HUDEP-2 (cell line): Measurements from ENCODE around the gene HEPACAM.

Experiments used
- DNase-seq, 76 experiments: peaks; one replicate each; lab custom pipeline; 2025; ENCODE audit not compliant: unreplicated experiment in 76 of 76; lab: John Stamatoyannopoulos, UW

Gene HEPACAM

GRCh38 chr11:124886978-124887666, 48.7 kb downstream of the HEPACAM start:
- no peak for DNase-seq

- no peak for DNase-seq
Measured at GRCh38 chr11:124886476-124886875, 49.4 kb downstream of the HEPACAM start.

- no peak for DNase-seq
Measured at GRCh38 chr11:124884869-124885479, 50.9 kb downstream of the HEPACAM start.

GRCh38 chr11:124884340-124884739, 51.5 kb downstream of the HEPACAM start:
- DNase-seq: no peak

- DNase-seq: no peak
Measured at GRCh38 chr11:124882339-124883071, 53.3 kb downstream of the HEPACAM start.

GRCh38 chr11:124880958-124881357, 54.9 kb downstream of the HEPACAM start:
- no peak for DNase-seq

- DNase-seq: no peak
Measured at GRCh38 chr11:124880290-124880611, 55.6 kb downstream of the HEPACAM start.

GRCh38 chr11:124879493-124880289, 56.2 kb downstream of the HEPACAM start:
- DNase-seq: no peak

- DNase-seq: no peak
Measured at GRCh38 chr11:124878759-124879492, 56.9 kb downstream of the HEPACAM start.

- DNase-seq: no peak
Measured at GRCh38 chr11:124877910-124878758, 57.7 kb downstream of the HEPACAM start.

- DNase-seq: no peak
Measured at GRCh38 chr11:124877631-124877909, 58.3 kb downstream of the HEPACAM start.

- no peak for DNase-seq
Measured at GRCh38 chr11:124876818-124877630, 58.8 kb downstream of the HEPACAM start.

GRCh38 chr11:124875943-124876817, 59.7 kb downstream of the HEPACAM start:
- peak in 74 of 76 experiments; percentile 22 to 91 (median 75) for DNase-seq

- DNase-seq: no peak
Measured at GRCh38 chr11:124875401-124875800, 60.4 kb downstream of the HEPACAM start.

GRCh38 chr11:124874571-124875255, 61.1 kb downstream of the HEPACAM start:
- no peak for DNase-seq

GRCh38 chr11:124873951-124874350, 61.9 kb downstream of the HEPACAM start:
- no peak for DNase-seq

GRCh38 chr11:124872741-124873140, 63.1 kb downstream of the HEPACAM start:
- no peak for DNase-seq
